T-helper 9 cell (primary cell): Measurements from ENCODE around the gene PHKB.

Experiments used
- DNase-seq: peaks from one replicate; pipeline ENCODE4 v3.0.0-alpha.2; 2020

PHKB gene

GRCh38 chr16:47571049-47571448 lies 109.9 kb downstream of the PHKB start:
- no peak for DNase-seq

DNA sequence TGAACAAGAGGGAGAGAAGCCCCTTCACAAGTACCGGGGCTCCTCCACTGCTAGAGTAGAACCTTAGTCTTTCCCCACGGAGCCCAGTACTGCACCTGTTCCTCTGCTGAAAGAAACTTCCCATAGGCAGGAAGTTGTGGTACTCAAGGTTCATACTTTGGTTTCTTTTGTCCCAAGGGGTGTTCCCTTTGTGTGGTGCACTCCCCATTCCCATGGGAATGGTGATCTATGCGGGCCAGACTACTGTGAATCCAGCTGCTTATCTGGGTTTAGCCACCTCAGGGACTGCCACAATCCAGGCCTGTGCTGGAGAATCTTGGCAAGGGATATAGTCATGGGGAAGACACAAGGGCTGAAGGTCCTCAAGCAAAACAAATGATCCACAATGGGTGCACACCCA lies 110.6 kb downstream of the PHKB start:
- no peak for DNase-seq

- DNase-seq: no peak
These were observed 113.2 kb downstream of the PHKB start for GRCh38 chr16:47574091-47575054.

DNA sequence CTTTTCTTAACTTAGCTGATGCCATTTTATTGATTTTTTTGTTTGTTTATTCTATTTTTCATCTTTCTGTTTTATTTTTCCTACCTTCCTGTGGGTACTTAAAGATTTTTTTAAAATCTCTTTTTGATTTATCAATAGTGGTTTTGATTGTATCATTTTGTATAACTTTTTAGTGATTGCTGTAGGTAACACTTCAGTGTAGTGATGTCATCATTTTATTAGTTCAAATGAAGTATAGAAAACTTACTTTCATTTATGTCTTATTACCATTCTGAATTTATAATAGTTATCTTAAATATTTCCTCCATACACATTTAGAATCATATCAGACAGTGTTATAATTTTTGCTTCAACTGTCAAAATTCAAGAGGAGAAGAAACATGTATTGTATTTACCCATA lies 115.9 kb downstream of the PHKB start:
- no peak for DNase-seq

DNA sequence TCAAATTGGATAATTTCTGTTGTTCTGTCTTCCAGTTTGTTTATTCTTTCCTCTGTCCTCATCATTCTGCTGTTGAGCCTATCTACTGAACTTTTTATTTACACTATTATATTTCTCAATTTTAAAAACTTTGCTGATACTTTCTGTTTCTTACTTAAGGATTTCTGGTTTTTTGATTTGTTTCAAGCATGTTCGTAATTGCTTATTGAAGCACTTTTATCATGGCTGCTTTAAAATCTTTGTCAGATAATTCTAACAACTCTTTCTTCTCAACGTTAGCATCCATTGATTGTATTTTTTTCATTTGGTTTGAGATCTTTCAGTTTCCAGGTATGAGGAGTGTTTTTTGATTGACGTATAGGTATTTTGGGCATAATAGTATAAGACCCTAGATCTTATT lies 116.9 kb downstream of the PHKB start:
- no peak for DNase-seq

DNA sequence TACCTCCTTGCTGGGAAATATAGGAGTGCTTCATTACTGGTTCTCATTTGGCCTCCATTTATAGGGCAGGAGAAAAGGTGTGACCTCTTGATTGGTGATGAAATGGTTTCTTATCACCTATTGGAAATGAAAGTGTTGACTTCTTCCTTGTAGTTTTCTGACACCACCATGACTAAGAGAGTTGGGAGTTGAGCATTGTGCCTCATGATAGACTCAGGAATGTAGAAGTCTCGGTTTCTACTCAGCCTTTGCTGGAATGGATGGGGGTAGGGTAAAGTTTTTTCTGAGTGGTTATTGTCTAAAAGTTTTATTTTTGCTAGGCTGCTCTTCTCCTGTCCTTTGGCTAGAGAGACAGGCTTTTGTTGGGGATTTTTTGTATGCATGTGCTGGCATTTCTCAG lies 117.4 kb downstream of the PHKB start:
- no peak for DNase-seq

DNA sequence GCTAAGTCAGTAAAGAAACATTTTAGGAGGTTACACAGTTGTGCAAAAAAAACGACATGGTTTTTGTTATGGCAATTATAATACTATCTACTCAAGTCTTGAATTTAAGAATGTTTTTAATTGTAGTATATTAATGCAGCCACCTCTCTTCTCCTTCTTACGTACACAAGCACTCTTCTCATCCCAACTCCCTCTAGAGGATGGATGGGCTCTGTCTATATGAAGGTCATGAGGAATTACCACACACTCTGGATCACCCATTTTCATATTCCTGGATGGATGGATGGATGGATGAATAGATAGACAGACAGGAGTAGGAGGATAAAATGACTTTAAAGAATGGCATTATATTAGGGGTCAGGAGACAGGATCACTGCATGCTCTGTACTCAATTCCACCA lies 120.0 kb downstream of the PHKB start:
- DNase-seq: no peak

DNA sequence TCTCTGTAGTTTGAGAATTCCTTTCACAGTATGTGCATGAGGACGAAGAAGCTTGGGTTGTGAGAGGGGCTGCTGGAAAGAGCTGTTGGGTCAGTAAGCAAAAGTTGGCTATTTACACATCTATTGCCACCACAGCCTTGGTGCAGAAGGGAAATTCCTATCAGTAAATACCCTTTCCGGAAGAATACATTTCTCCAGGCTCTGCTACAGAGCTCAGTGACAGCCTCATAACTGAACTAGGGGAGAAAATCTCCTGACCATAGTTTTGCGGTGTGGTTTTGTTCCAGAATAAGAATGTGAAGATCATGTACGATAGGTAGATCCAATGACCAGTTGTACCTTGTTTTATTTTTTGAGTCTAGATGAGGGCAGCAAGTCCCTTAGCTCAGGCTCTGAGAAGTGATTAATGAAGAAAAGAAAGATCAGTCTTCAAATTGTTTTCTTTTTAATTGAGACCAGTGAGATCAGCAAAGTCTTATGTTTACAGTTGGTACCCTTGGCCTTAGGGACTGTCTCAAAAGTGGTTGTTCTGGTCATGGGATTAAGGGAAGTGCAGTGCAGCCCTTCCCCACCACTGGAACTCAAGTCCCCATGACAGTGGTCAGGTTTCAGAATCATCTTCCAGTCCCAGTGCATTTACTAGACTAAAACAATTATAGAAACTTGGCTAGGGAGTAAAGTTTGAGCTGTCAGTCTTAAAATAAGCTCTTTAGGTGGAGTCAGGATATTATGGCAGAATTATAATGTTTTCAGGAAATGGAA lies 123.5 kb downstream of the PHKB start:
- no peak for DNase-seq

DNA sequence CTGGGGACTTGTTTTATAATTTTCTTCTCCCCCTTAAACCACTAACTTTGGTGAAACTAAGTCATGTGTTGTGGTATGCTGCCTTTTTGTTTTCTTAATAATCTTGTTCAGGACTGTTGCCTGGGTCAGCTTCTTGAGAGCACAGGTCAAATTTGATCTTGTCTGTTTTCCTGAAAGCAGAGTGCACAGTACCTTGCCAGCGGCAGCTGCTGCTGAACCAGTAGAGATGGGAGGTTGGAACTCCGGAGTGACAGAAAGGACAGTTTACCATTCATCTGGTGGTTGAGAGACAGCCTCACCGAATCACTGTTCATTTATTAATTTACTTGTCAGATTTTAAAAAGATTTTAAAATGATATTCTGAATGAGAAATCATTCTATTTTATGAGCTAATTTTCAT lies 125.0 kb downstream of the PHKB start:
- no peak for DNase-seq

DNA sequence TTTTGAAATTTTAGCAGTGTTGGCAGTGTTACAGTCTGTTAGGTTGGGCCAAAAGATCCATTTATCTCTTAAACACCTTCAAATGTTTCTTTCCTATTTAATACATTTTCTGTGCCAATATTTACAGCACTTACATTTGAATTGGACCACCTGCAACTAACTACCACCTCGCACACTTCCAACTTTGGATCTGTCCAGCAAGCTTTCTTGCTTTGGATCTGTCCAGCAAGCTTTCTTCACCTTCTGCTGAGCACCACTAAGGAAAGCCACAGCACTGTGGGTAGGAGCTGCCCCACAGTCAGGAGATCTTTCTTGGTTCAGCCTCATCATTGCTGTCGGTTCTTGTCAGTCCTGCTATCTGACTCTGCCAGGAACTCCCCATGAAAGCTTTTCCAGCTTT lies 129.3 kb downstream of the PHKB start:
- no peak for DNase-seq

DNA sequence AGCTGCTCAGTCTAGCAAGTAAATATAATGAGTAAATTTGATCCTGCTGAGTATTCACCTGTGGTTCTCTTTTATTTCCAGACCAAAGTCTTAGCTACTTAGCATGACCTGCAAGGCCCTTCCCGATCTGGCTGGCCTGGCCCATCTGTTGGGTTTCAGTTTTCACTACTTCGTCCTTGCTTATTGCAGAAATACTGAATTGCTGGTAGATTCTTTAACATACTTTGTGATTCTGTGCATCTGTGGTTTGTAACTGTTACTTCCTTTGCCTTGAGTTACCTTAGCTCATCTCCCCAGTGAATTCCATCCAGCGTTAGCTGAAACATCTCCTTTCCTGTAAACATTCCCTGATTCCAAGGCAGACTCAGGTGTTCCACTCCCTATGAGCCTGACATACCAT lies 131.1 kb downstream of the PHKB start:
- no peak for DNase-seq

DNA sequence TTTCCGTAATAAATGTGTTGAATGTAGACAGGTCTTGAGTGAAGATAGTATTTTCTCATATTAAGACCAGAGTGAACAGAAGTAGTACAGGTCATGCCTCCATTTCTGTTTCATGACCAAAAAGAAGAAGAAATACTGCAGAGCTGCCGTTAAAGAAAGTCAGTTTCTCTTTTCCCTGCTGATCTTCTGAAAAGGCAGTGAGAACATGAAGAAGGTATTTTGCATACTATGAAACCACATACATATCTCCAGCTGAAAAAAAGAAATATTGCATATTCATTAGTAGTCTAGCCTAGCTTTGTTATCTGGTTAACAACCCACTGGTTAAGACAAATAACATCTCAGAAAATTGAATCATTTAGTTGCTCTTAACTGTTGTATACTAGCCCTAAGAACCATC lies 138.4 kb downstream of the PHKB start:
- DNase-seq: no peak

GRCh38 chr16:47600376-47600775 lies 139.2 kb downstream of the PHKB start:
- DNase-seq: no peak

- no peak for DNase-seq
These were observed 143.2 kb downstream of the PHKB start for GRCh38 chr16:47604306-47604705.

DNA sequence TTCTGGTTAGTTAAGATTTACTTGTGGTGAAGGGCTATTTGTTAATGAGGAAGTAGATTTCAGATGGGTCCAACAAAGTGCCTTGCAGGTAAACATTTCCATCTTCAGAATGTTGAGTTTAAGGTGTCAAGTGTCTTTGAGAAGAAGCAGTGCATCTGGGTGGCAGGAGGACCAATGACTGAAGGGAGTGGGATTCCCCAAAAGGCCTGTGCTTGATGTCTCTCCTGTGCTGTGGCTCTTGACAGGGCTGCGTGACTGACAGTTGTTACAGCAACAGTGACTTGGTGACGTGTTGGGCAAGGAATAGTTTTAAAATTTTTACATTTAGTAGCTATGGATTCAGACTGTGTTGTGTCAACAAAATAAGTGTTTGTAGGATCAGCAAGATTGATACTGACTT lies 149.9 kb downstream of the PHKB start:
- no peak for DNase-seq

- no peak for DNase-seq
These were observed 150.8 kb downstream of the PHKB start for GRCh38 chr16:47611848-47612493.

DNA sequence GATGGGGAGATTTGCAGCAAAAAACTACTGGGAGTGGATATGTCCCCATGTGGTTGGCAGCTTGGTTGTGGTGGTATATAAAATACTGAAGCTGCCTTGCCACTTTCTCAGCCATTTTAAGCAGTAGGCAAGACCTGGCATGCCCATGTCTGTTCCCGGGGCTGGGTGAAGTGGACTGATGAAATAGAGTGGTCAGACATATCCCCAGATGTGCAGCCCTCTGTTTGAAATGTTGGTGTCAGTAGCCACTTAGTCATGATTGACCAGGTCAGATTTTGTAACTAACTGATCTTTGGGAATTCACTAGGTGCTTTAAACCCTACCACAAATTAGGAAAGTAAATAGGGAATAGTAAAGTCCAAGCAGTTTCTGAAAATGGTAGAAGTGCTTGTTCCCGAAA lies 151.6 kb downstream of the PHKB start:
- DNase-seq: no peak

DNA sequence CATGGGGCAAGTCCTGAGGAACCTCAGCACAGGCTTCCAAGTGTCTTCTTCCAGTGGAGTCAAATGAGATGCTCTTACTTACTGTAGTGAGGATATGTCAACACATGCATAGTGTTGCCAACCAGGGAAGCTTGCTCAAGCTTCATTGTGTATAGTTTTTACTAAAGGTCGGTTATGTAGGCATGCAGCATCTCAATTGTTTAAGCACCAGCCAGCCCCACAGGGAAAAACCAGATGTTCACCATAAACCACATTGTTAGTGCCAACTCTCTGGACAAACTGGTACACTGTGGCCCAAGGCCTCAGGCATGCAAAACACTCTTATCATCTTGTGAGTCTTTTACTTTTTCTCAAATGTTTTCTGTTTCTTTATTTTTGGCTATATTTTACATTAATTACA lies 152.1 kb downstream of the PHKB start:
- no peak for DNase-seq

DNA sequence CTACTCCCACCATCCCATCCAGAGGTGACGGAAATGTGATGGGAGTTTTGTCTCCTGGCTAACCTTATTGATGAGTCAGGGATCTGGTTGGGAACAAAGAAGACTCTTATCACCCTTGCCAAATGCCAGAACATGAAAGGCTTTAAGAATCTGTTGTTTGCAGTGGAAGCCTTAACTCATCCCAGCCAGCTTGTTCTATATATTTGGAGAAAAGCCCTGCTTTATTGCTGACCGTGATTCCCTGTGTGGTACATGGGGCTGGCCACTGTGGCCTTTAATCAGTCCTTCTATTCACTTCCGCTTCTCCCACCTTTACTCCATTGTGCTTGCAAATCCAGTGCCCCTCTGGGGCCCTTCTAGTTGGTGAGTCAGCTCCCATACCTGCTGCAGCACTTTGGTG lies 156.6 kb downstream of the PHKB start:
- no peak for DNase-seq

DNA sequence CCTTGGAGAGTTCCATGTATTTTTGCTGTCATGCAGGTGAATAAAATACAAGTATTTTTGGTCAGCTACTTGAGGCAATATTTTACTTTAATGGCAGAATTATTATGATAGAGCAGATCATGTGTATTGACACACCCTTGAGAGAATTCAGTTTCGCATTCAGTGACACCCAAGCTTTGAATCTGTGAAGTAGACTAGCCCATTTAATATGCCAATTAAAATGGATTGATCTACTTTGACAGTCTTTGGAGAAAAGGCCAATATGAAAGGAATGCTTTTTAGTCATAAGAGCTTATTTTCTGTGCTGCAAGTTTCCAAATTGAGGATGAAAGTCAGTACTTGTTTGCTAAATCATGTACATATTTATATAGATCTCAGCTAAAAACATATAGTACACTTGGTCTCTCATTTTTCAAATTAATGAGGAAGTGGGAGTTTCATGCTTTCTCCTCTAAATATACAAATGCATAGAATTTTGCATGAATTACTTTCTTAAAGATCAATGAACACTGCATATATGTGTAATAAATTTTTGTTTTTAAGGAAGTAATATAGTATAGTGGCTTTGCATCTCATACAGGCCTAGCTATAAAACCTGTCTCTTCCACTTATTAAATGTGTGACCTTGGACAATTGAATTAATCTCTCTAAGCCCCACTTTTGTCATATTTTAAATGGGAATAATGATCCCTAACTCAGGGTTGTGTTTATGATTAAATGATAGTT lies 161.5 kb downstream of the PHKB start:
- no peak for DNase-seq

DNA sequence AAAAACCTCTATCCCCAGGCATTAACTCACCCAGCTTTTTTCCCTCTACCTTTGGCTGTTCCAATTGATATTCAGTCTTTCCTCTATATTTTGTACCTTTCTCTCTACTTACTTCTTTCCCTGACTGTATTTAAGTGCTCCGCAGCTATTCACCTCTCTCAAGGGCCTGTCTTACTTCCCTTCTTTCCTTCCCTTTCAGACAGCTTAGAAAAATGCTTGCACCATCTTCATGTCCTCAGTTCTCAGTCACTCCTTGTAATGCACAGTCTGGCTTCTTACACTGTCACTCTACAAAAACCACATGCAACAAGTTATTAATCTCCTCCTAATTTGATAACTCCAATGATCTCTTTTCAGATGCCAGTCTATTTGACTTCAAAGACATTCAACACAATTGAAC lies 163.4 kb downstream of the PHKB start:
- DNase-seq: no peak

- no peak for DNase-seq
These were observed 164.0 kb downstream of the PHKB start for GRCh38 chr16:47625115-47625567.

- no peak for DNase-seq
These were observed 165.1 kb downstream of the PHKB start for GRCh38 chr16:47626246-47626645.
